ENCODE data around the gene EXOC3L4. TPM values are rescaled to one million over a fixed set of nuclear protein-coding genes. Genes with fewer than 3 reads are reported as not detected.

The EXOC3L4 gene
- total RNA-seq, 2 donors from 2014 or later, result 0.66 to 1.8 TPM

DNA sequence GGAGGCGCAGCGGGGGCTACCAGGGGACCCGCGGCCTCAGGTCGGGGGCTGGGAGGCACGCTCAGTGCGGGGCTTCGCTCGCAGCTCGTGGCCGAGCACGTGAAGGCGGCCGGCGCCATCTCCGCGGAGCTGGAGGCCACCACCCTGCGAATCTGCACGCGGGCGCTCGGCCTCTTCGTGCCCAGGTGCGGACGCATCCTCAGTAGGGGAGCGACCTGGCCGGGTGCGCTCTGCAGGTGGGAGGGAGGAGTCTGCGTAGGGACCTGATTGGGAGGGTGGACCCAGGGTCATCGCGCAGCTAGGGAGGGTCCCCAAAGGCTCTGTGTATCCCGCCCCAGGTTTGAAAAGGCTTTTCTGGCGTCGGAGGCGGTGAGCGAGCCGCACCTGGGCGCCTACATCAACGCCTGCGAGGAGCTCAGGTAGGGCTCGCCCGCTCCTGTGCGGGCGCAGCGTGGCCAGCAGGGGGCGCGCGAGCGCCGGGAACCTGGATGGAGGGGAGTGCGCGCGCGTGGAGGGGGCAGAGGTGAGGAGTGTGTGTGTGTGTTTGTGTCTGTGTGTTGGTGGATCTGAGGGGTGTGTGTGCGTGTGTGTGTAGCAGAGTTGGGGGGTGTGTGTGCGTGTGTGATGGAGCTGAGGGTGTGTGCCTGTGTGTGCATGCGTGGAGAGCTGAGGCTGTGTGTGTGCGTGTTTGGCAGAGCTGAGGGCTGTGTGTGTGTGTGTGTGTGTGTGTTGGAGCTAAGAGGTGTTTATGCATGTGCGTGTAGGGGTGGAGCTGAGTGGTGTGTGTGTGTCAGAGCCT is 10.3 kb downstream of the EXOC3L4 start:
- Histone ChIP-seq H3K9me3 (no peaks in the 10 kb centered on the region), H3K4me1 (peaks cover 35% of the 10 kb centered on the region), H3K4me3 (no peak overlapping the region), H3K36me3 (replicated peaks in 1 of 2; ENCODE audit: insufficient read depth in 1 of 2, low read depth in 2 of 2) (no peaks in the 10 kb centered on the region), H3K27me3 (no peaks in the 10 kb centered on the region), H3K27ac (no peak overlapping the region)
- TF ChIP-seq, protein P1, sequence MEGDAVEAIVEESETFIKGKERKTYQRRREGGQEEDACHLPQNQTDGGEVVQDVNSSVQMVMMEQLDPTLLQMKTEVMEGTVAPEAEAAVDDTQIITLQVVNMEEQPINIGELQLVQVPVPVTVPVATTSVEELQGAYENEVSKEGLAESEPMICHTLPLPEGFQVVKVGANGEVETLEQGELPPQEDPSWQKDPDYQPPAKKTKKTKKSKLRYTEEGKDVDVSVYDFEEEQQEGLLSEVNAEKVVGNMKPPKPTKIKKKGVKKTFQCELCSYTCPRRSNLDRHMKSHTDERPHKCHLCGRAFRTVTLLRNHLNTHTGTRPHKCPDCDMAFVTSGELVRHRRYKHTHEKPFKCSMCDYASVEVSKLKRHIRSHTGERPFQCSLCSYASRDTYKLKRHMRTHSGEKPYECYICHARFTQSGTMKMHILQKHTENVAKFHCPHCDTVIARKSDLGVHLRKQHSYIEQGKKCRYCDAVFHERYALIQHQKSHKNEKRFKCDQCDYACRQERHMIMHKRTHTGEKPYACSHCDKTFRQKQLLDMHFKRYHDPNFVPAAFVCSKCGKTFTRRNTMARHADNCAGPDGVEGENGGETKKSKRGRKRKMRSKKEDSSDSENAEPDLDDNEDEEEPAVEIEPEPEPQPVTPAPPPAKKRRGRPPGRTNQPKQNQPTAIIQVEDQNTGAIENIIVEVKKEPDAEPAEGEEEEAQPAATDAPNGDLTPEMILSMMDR (IDR thresholded peaks at IDR 0.05), result peak; percentile 94 to 99 (median 98)
- no peak for TF ChIP-seq POLR2A (IDR thresholded peaks at IDR 0.05)
- ATAC-seq (peak; percentile 78), DNase-seq (peak; percentile 72 to 81 (median 76))
- 5 to 15% methylated on average over 9 to 56 of the region's 59 CpGs for WGBS, 2 donors
- intact Hi-C loops (cut with DNase I), result loop anchor here (10.0 kb wide), 1 partner anchor 190 kb away; no protein-coding TSS in a partner anchor

DNA sequence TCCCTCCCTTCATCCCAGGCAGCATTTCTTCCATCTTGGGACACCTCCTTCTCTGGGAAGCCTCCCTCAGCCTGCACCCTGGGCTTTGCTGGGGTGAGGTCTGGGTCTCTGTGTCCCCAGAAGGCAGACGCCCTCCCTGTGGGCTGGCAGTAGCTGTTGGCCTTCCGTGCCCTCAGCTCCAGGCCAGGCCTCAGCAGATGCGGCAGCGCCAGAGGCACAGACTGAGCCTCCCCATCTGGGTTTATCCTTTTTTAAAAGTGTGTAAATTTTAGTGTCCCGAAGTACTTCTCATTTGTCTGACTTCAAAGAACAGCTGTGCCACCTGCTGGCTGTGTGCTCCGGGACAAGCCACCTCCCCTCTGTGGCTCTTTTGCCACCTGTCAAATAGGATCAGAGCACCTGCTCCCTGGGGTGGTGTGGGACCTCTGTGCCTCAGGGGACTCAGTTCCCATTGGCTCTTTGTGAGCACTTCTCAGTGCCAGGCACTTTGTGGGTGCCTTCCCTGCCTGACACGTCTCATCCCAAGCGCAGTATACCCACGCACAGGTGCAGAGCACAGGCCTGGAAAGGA is 11.1 kb downstream of the EXOC3L4 start:
- TF ChIP-seq POLR2A (IDR thresholded peaks at IDR 0.05), result no peak
- TF ChIP-seq, protein P1 (IDR thresholded peaks at IDR 0.05), result peak in 1 of 7 experiments; percentile 9
- Histone ChIP-seq H3K27ac (no peak overlapping the region), H3K4me3 (no peak overlapping the region), H3K4me1 (peaks cover 42% of the 10 kb centered on the region), H3K27me3 (no peaks in the 10 kb centered on the region), H3K36me3 (replicated peaks in 1 of 2; ENCODE audit: insufficient read depth in 1 of 2, low read depth in 2 of 2) (no peaks in the 10 kb centered on the region), H3K9me3 (no peaks in the 10 kb centered on the region)
- intact Hi-C loops (cut with DNase I), result loop anchor here (10.0 kb wide), 1 partner anchor 189 kb away; no protein-coding TSS in a partner anchor
- WGBS, 2 donors, result 48 to 60% methylated on average over 5 to 9 of the region's 9 CpGs
- no peak for DNase-seq
- ATAC-seq, result no peak

DNA sequence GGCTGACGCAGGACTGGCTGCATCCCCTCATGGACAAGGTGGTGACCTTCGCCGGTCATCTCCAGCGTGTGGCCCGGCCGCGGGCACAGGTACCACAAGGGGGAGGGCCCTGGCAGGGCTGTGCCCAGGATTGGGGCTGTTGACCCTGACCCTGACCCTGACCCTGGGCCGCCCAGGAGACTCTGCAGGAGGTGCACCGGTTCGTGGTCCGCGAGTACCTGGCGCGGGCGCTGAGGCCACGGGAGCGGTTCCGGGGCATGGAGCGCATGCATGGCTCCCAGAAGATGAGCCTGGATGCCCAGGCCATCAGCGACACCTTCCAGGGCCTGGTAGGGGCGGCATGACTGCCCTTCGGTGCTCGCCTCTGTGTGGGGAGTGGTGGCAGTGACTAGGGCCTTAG is 12.9 kb downstream of the EXOC3L4 start:
- no peaks in the 10 kb centered on the region for H3K27me3 ChIP-seq
- DNase-seq, result no peak
- H3K4me1 ChIP-seq, result peaks cover 60% of the 10 kb centered on the region
- no peak overlapping the region for H3K27ac ChIP-seq
- 90% methylated on average over 13 of the region's 23 CpGs; no CpG with 5 or more reads in 1 of the 2 donors for WGBS, 2 donors
- H3K36me3 ChIP-seq (replicated peaks in 1 of 2; ENCODE audit: insufficient read depth in 1 of 2, low read depth in 2 of 2), result no peaks in the 10 kb centered on the region
- H3K9me3 ChIP-seq, result no peaks in the 10 kb centered on the region
- H3K4me3 ChIP-seq, result no peak overlapping the region
- no peak for TF ChIP-seq POLR2A (IDR thresholded peaks at IDR 0.05)
- TF ChIP-seq, protein P1 (IDR thresholded peaks at IDR 0.05), result no peak
- no peak for ATAC-seq
- intact Hi-C loops (cut with DNase I), result loop anchor here (10.0 kb wide), 1 partner anchor 187 kb away; no protein-coding TSS in a partner anchor

DNA sequence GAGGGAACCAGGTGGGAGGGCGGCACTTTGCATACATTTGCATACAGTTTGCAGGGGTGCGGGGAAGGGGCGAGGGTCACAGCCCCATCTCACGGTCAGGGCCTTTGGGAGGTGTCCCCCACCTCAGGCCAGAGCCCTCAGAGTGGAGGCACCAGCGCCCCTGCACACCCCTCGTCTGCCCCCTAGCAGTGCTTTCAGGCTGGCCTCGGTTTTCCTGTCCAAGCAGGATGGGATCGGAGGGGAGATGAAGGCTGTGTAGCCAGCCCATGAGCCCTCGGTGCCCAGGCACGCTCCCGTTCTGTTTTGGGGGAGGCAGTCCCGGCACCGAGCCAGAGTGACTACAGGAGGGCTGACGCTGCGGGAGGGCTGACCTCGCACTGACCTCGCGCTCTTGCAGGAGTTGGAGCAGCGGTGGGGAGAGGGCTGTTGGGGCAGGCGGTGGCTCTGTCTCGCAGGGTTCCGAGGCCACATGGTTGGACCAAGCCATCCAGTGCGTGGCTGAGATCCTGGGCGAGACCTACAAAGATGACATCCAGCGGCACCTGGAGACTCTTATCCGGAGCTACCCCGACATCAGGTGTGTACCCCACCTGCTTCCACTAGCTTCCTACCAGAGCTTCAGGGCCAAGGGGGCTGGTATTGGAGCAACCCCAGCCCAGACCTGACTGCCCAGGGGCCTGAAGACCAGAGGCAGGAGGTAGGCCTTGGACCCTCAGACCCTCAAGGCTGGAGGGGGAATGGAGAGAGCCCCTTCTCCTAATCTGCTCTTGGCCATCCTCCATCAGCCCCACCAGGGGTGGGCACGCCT is 13.6 kb downstream of the EXOC3L4 start:
- Histone ChIP-seq H3K9me3 (no peaks in the 10 kb centered on the region), H3K4me3 (no peak overlapping the region), H3K27me3 (no peaks in the 10 kb centered on the region), H3K36me3 (replicated peaks in 1 of 2; ENCODE audit: insufficient read depth in 1 of 2, low read depth in 2 of 2) (no peaks in the 10 kb centered on the region), H3K27ac (peak overlapping the region in 2 of 4 donors; percentile 50 to 69), H3K4me1 (peaks cover 65% of the 10 kb centered on the region)
- no peak for TF ChIP-seq POLR2A (IDR thresholded peaks at IDR 0.05)
- TF ChIP-seq, protein P1 (IDR thresholded peaks at IDR 0.05), result no peak
- ATAC-seq (no peak), DNase-seq (no peak)
- intact Hi-C loops (cut with DNase I), result loop anchor here (10.0 kb wide), 1 partner anchor 187 kb away; no protein-coding TSS in a partner anchor
- WGBS, 2 donors, result 81 to 87% methylated on average over 9 to 25 of the region's 28 CpGs

Measured in body of pancreas (tissue), 4 donors.